Mesothelial cell of epicardium (in vitro differentiated cells): Measurements from ENCODE around the gene NUP37. TPM values are rescaled to one million over a fixed set of nuclear protein-coding genes. Genes with fewer than 3 reads are reported as not detected.
"Not testable (repeated sequence)": the region's sequence is repeated elsewhere in the genome, so short reads cannot be mapped to it uniquely, and the experiment has no call there.

ENCODE experiments used
- DNase-seq, 2 experiments: peaks; one replicate each; pipeline ENCODE4 v3.0.0; 2021; ENCODE audit warnings: low spot score in 2 of 2; ENCODE audit not compliant: unreplicated experiment in 2 of 2
- H3K27ac Mint-ChIP-seq: 2 replicates; pipeline ENCODE4 v1.8.0; 2021; ENCODE audit warnings: mixed read lengths
- H3K27me3 Mint-ChIP-seq: 2 replicates; pipeline ENCODE4 v1.8.0; 2021; ENCODE audit warnings: low read depth, mixed read lengths
- H3K36me3 Mint-ChIP-seq: 2 replicates; pipeline ENCODE4 v1.8.0; 2021; ENCODE audit warnings: mixed read lengths
- H3K4me1 Mint-ChIP-seq: 2 replicates; pipeline ENCODE4 v1.8.0; 2021; ENCODE audit warnings: mixed read lengths
- H3K4me3 Mint-ChIP-seq: 2 replicates; pipeline ENCODE4 v1.8.0; 2021; ENCODE audit warnings: mild to moderate bottlenecking, moderate library complexity, mixed read lengths
- H3K9me3 Mint-ChIP-seq: 2 replicates; pipeline ENCODE4 v1.8.0; 2021; ENCODE audit warnings: mixed read lengths
- total RNA-seq: library from RNA; stranded (reverse); gene quantifications from 3 replicates; pipeline ENCODE4 v1.2.1, GENCODE V29; 2021
- TF ChIP-seq, protein P1 (sequence below): fragments of 200-600 bp; sonication (generic); IDR thresholded peaks from one replicate; pipeline ENCODE4 v1.5.0; 2021; ENCODE audit warnings: antibody characterized with exemption; ENCODE audit not compliant: unreplicated experiment

The NUP37 gene
- total RNA-seq, 1 donor from 2014 or later = 35.2 TPM

DNA sequence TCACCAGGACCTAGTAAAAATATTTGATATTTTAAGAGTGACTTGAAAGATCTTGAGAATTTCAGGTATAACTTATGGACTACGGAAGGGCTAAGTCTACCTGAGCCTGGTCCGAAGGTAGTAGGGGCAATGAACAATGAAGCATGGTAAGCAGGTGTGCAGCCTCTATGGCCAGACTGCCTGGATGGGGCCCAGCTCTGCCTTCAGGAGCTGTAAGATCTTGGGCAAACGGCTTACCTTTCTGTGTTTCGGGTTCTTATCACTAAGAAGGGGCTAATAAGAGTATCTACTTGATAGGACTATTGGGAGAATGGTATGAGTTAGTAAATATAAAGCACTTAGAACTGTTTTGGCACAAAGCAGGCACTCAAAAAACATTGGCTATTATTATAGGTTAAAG, 39.1 kb downstream of the NUP37 start:
- TF ChIP-seq, protein P1, sequence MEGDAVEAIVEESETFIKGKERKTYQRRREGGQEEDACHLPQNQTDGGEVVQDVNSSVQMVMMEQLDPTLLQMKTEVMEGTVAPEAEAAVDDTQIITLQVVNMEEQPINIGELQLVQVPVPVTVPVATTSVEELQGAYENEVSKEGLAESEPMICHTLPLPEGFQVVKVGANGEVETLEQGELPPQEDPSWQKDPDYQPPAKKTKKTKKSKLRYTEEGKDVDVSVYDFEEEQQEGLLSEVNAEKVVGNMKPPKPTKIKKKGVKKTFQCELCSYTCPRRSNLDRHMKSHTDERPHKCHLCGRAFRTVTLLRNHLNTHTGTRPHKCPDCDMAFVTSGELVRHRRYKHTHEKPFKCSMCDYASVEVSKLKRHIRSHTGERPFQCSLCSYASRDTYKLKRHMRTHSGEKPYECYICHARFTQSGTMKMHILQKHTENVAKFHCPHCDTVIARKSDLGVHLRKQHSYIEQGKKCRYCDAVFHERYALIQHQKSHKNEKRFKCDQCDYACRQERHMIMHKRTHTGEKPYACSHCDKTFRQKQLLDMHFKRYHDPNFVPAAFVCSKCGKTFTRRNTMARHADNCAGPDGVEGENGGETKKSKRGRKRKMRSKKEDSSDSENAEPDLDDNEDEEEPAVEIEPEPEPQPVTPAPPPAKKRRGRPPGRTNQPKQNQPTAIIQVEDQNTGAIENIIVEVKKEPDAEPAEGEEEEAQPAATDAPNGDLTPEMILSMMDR = no peak
- Mint-ChIP-seq H3K4me3 (no peak overlapping the region), H3K27me3 (no peaks in the 10 kb centered on the region), H3K4me1 (no peaks in the 10 kb centered on the region), H3K36me3 (peaks cover 53% of the 10 kb centered on the region), H3K9me3 (no peaks in the 10 kb centered on the region), H3K27ac (no peak overlapping the region)
- DNase-seq = no peak

DNA sequence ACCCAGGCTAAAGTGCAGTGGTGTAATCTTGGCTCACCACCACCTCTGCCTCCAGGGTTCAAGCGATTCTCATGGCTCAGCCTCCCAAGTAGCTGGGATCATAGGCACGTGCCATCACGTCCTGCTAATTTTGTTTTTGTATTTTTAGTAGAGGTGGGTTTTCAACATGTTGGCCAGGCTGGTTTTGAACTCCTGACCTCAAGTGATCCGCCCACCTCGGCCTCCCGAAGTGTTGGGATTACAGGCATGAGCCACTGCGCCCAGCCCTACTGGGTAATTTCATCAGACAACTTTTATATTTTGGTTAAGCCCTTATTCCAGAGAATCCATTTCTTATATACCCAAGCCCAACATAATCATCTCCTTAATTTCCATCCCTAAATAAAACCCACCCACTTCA, 47.8 kb downstream of the NUP37 start:
- H3K4me1 Mint-ChIP-seq, H3K4me3 Mint-ChIP-seq, H3K27ac Mint-ChIP-seq, H3K9me3 Mint-ChIP-seq, H3K27me3 Mint-ChIP-seq, H3K36me3 Mint-ChIP-seq, DNase-seq: not testable (repeated sequence)

DNA sequence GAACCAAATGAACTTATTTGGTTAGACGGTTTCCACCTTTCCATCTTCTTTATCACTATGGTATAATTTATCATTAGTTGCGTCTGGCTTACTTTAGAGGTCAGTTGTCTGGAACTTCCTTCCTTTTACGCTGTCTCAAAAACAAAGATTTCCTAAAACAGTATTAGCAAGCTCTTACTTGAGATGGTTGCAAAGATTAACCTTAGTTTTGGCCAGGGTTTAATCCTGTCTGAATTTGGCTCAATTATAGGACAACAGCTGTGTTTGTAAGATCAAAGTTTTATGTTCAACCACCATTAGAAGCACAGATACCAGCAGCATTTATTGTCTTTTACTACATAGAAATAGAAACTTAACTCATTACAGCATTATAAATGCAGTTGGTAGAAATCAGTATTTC, 50.2 kb downstream of the NUP37 start:
- Mint-ChIP-seq H3K4me1 (peaks cover 14% of the 10 kb centered on the region), H3K27ac (no peak overlapping the region), H3K4me3 (no peak overlapping the region), H3K36me3 (peaks cover under 1% of the 10 kb centered on the region), H3K27me3 (no peaks in the 10 kb centered on the region), H3K9me3 (no peaks in the 10 kb centered on the region)
- TF ChIP-seq, protein P1 = no peak
- no peak for DNase-seq

DNA sequence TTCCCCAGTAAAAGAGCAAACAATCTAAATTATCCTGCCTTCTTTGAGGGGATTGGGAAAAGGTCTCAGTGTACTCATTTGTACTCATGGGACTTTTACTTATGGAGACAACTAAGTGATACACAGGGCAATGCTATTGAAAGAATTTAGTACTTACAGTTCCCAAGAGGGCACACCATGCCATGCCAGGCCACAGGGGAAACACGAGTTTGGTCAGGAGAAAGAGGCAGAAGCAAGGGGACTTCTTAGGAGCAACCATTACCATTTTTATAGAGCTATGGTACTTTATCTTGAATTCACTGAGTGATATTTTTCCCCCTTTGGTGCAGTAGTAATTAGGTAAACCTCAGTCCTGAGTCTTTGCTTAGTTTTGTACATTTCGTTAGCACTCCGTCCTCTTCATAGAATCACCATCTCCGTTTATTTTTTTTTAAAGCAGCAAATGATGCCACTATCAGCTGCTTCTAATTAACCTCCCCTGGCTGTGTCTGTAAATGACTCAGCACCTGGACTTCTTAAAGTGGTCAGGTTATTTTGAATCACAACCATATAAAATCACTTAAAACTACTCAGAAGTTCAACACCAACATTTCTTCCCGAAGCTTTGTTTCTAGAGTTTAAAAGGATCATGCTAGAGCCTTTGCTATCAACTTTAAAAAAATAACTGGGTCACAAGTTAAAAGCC, 52.2 kb downstream of the NUP37 start:
- TF ChIP-seq, protein P1 = no peak
- Mint-ChIP-seq H3K4me1 (peaks cover 24% of the 10 kb centered on the region), H3K4me3 (no peak overlapping the region), H3K27me3 (no peaks in the 10 kb centered on the region), H3K27ac (no peak overlapping the region), H3K9me3 (no peaks in the 10 kb centered on the region), H3K36me3 (no peaks in the 10 kb centered on the region)
- DNase-seq = no peak

DNA sequence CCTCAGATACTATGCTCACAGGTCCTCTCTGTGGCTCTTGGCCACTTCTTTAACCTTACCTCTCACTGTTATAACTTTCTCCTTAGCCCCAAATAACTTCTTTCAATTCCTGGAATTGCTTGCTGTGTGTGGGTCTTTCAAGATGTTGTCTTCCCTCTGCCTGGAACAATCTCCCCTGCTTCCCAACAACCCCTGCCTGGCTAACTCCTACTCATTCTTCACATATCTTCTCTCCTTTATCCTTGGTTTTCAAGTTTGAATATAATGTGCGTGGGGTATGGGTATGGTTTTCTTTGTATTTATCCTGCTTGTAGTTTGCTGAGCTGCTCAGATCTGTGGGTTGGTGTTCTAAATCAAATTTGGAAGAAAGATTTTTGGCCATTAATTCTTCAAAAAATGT, 55.4 kb downstream of the NUP37 start:
- Mint-ChIP-seq H3K36me3 (no peaks in the 10 kb centered on the region), H3K9me3 (no peaks in the 10 kb centered on the region), H3K27me3 (no peaks in the 10 kb centered on the region), H3K4me1 (peaks cover 21% of the 10 kb centered on the region), H3K4me3 (no peak overlapping the region), H3K27ac (peak overlapping the region; percentile 82)
- DNase-seq = no peak
- TF ChIP-seq, protein P1 = no peak

DNA sequence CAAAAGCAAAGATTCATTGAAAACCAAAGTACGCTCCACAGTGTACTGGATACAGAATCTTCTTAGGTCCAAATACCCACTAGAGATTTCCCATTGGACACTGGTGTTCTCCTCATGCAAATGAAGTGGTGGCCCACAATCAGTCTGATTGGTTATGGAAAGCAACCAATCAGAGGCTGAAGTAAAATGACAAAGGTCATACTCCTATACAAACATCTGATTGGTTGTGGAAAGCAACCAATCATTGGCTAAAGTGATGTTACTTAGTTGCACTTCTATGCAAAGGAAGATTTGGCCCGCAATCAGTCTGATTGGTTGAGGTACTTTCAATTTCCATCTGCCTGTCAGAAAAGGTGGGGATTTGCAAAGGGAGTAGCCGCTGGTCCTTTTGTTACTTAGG, 56.8 kb downstream of the NUP37 start:
- Mint-ChIP-seq H3K9me3 (peaks cover 5% of the 10 kb centered on the region), H3K27me3 (no peaks in the 10 kb centered on the region), H3K4me1 (peaks cover 21% of the 10 kb centered on the region), H3K36me3 (peaks cover 5% of the 10 kb centered on the region), H3K27ac (no peak overlapping the region), H3K4me3 (peak overlapping the region; percentile 12)
- TF ChIP-seq, protein P1 = no peak
- DNase-seq = no peak
